ENCODE data around the gene SNIP1.
"Not testable (repeated sequence)": the region's sequence is repeated elsewhere in the genome, so short reads cannot be mapped to it uniquely, and the experiment has no call there.

SNIP1 gene

GRCh38 chr1:37537378-37537777 lies 16.7 kb downstream of the SNIP1 start:
- no peak for DNase-seq (ENCODE audit: low read depth)
- TF ChIP-seq CTCF (IDR thresholded peaks at IDR 0.05; ENCODE audit: low read depth, low read length, missing control alignments), result no peak
- H3K4me3 ChIP-seq (ENCODE audit: low read depth, low read length), result no peak overlapping the region

- TF ChIP-seq CTCF (IDR thresholded peaks at IDR 0.05; ENCODE audit: low read depth, low read length, missing control alignments), result no peak
- no peak overlapping the region for H3K4me3 ChIP-seq (ENCODE audit: low read depth, low read length)
- DNase-seq (ENCODE audit: low read depth), result no peak
Observed at GRCh38 chr1:37533317-37534093, 20.6 kb downstream of the SNIP1 start.

GRCh38 chr1:37532418-37533156 lies 21.5 kb downstream of the SNIP1 start:
- not testable (repeated sequence) for H3K4me3 ChIP-seq (ENCODE audit: low read depth, low read length); DNase-seq (ENCODE audit: low read depth)

GRCh38 chr1:37529888-37530287 lies 24.2 kb downstream of the SNIP1 start:
- DNase-seq (ENCODE audit: low read depth); H3K4me3 ChIP-seq (ENCODE audit: low read depth, low read length): not testable (repeated sequence)

- TF ChIP-seq CTCF (IDR thresholded peaks at IDR 0.05; ENCODE audit: low read depth, low read length, missing control alignments), result no peak
- H3K4me3 ChIP-seq (ENCODE audit: low read depth, low read length), result no peak overlapping the region
- DNase-seq (ENCODE audit: low read depth), result no peak
Observed at GRCh38 chr1:37519613-37520012, 34.5 kb downstream of the SNIP1 start.

- not testable (repeated sequence) for DNase-seq (ENCODE audit: low read depth)
Observed at GRCh38 chr1:37518929-37519328, 35.2 kb downstream of the SNIP1 start.

GRCh38 chr1:37518241-37518640 lies 35.9 kb downstream of the SNIP1 start:
- not testable (repeated sequence) for H3K4me3 ChIP-seq (ENCODE audit: low read depth, low read length); DNase-seq (ENCODE audit: low read depth)

More at GRCh38 chr1:37518929-37519328, 35.2 kb downstream of the SNIP1 start:
- H3K4me3 ChIP-seq (ENCODE audit: low read depth, low read length), result not testable (repeated sequence)

GRCh38 chr1:37517569-37517968 lies 36.5 kb downstream of the SNIP1 start:
- no peak overlapping the region for H3K4me3 ChIP-seq (ENCODE audit: low read depth, low read length)
- DNase-seq (ENCODE audit: low read depth), result no peak
- TF ChIP-seq CTCF (IDR thresholded peaks at IDR 0.05; ENCODE audit: low read depth, low read length, missing control alignments), result no peak

All from GM12864 (cell line).